ENCODE results near the gene PRDM7.

GRCh38 chr16:90020260-90020837 lies 56.8 kb downstream of the PRDM7 start:
- TF ChIP-seq CTCF (IDR thresholded peaks at IDR 0.05) (no peak), POLR2A (IDR thresholded peaks at IDR 0.05) (no peak)

All from testis (tissue), 2 donors.